ENCODE results near the gene MAST1.

MAST1 gene

GRCh38 chr19:12834976-12835757 is 3.1 kb upstream of the MAST1 start:
- Histone ChIP-seq H3K79me2 (ENCODE audit: insufficient read depth, low read length) (peaks cover 12% of the 10 kb centered on the region), H4K20me1 (ENCODE audit: insufficient read depth, low read length) (peaks cover 12% of the 10 kb centered on the region), H2AFZ (ENCODE audit: low read depth, low read length) (no peak overlapping the region), H3K9me3 (ENCODE audit: insufficient read depth, low read length, severe bottlenecking) (no peaks in the 10 kb centered on the region), H3K36me3 (ENCODE audit: insufficient read depth, low read length) (no peaks in the 10 kb centered on the region), H3K9ac (ENCODE audit: low read depth, low read length) (no peak overlapping the region), H3K27ac (ENCODE audit: low read length) (no peak overlapping the region), H3K27me3 (ENCODE audit: insufficient read depth, low read length, poor library complexity) (no peaks in the 10 kb centered on the region), H3K4me2 (ENCODE audit: insufficient read depth, low read length) (peak overlapping the region; percentile 89), H3K4me3 (ENCODE audit: low read depth in 1 of 2, low read length in 2 of 2) (no peak overlapping the region), H3K4me1 (ENCODE audit: insufficient read depth, low read length) (peaks cover 49% of the 10 kb centered on the region)
- ATAC-seq (ENCODE audit: insufficient read depth, low read depth) (no peak), DNase-seq (no peak)
- no peak for TF ChIP-seq EZH2 (IDR thresholded peaks at IDR 0.05; ENCODE audit: borderline replicate concordance, low read depth, low read length, severe bottlenecking)
- TF ChIP-seq CTCF (IDR thresholded peaks at IDR 0.05; ENCODE audit: borderline replicate concordance, extremely low read depth, low read length, poor library complexity, severe bottlenecking): no peak

GRCh38 chr19:12836529-12836863 is 1.8 kb upstream of the MAST1 start:
- no peak overlapping the region for H3K4me2 ChIP-seq (ENCODE audit: insufficient read depth, low read length)
- H4K20me1 ChIP-seq (ENCODE audit: insufficient read depth, low read length): peaks cover 23% of the 10 kb centered on the region

GRCh38 chr19:12837225-12837624 is 1.1 kb upstream of the MAST1 start:
- no peak overlapping the region for H3K27ac ChIP-seq (ENCODE audit: low read length)
- H3K4me2 ChIP-seq (ENCODE audit: insufficient read depth, low read length): peak overlapping the region; percentile 93; the same call in 1 of the 2 replicates
- no peak overlapping the region for H3K9ac ChIP-seq (ENCODE audit: low read depth, low read length)
- no peaks in the 10 kb centered on the region for H3K27me3 ChIP-seq (ENCODE audit: insufficient read depth, low read length, poor library complexity)
- no peaks in the 10 kb centered on the region; the same call in 1 of the 2 replicates for H3K36me3 ChIP-seq (ENCODE audit: insufficient read depth, low read length)
- H4K20me1 ChIP-seq (ENCODE audit: insufficient read depth, low read length): peaks cover 27% of the 10 kb centered on the region
- H3K79me2 ChIP-seq (ENCODE audit: insufficient read depth, low read length): peaks cover 30% of the 10 kb centered on the region
- H3K9me3 ChIP-seq (ENCODE audit: insufficient read depth, low read length, severe bottlenecking): no peaks in the 10 kb centered on the region
- H3K4me3 ChIP-seq (ENCODE audit: low read depth in 1 of 2, low read length in 2 of 2): no peak overlapping the region
- ATAC-seq (ENCODE audit: insufficient read depth, low read depth): no peak
- no peak for DNase-seq
- TF ChIP-seq CTCF (IDR thresholded peaks at IDR 0.05; ENCODE audit: borderline replicate concordance, extremely low read depth, low read length, poor library complexity, severe bottlenecking): no peak
- no peak for TF ChIP-seq EZH2 (IDR thresholded peaks at IDR 0.05; ENCODE audit: borderline replicate concordance, low read depth, low read length, severe bottlenecking)
- peaks cover 58% of the 10 kb centered on the region for H3K4me1 ChIP-seq (ENCODE audit: insufficient read depth, low read length)
- H2AFZ ChIP-seq (ENCODE audit: low read depth, low read length): no peak overlapping the region

More at GRCh38 chr19:12836529-12836863, 1.8 kb upstream of the MAST1 start:
- no peak overlapping the region for H3K4me3 ChIP-seq (ENCODE audit: low read depth in 1 of 2, low read length in 2 of 2)
- H3K4me1 ChIP-seq (ENCODE audit: insufficient read depth, low read length): peaks cover 58% of the 10 kb centered on the region
- H3K27me3 ChIP-seq (ENCODE audit: insufficient read depth, low read length, poor library complexity): no peaks in the 10 kb centered on the region
- DNase-seq: no peak
- ATAC-seq (ENCODE audit: insufficient read depth, low read depth): no peak
- H3K36me3 ChIP-seq (ENCODE audit: insufficient read depth, low read length): no peaks in the 10 kb centered on the region; the same call in 1 of the 2 replicates
- H3K79me2 ChIP-seq (ENCODE audit: insufficient read depth, low read length): peaks cover 24% of the 10 kb centered on the region
- H3K27ac ChIP-seq (ENCODE audit: low read length): no peak overlapping the region
- no peak overlapping the region for H2AFZ ChIP-seq (ENCODE audit: low read depth, low read length)
- H3K9ac ChIP-seq (ENCODE audit: low read depth, low read length): no peak overlapping the region
- TF ChIP-seq CTCF (IDR thresholded peaks at IDR 0.05; ENCODE audit: borderline replicate concordance, extremely low read depth, low read length, poor library complexity, severe bottlenecking) (no peak), EZH2 (IDR thresholded peaks at IDR 0.05; ENCODE audit: borderline replicate concordance, low read depth, low read length, severe bottlenecking) (no peak)
- no peaks in the 10 kb centered on the region for H3K9me3 ChIP-seq (ENCODE audit: insufficient read depth, low read length, severe bottlenecking)
